Nephron progenitor cell (in vitro differentiated cells): ENCODE data around the gene FAM210A.
"Not testable (repeated sequence)": the region's sequence is repeated elsewhere in the genome, so short reads cannot be mapped to it uniquely, and the experiment has no call there.

Experiments used
- DNase-seq: peaks from one replicate; pipeline ENCODE4 v3.0.0; 2021
- H3K27ac Mint-ChIP-seq: 2 replicates; pipeline ENCODE4 v1.8.0; 2021; ENCODE audit warnings: mild to moderate bottlenecking, moderate library complexity, mixed read lengths
- H3K27me3 Mint-ChIP-seq: 2 replicates; pipeline ENCODE4 v1.8.0; 2021; ENCODE audit warnings: mild to moderate bottlenecking, low read depth, mixed read lengths; ENCODE audit not compliant: poor library complexity
- H3K36me3 Mint-ChIP-seq: 2 replicates; pipeline ENCODE4 v1.8.0; 2021; ENCODE audit warnings: low read depth, mixed read lengths
- H3K4me1 Mint-ChIP-seq: 2 replicates; pipeline ENCODE4 v1.8.0; 2021; ENCODE audit warnings: mixed read lengths
- H3K4me3 Mint-ChIP-seq: 2 replicates; pipeline ENCODE4 v1.8.0; 2021; ENCODE audit warnings: mild to moderate bottlenecking, moderate library complexity, mixed read lengths
- H3K9me3 Mint-ChIP-seq: 2 replicates; pipeline ENCODE4 v1.8.0; 2021; ENCODE audit warnings: mild to moderate bottlenecking, moderate library complexity, mixed read lengths
- TF ChIP-seq, protein P1 (sequence below): fragments of 200-600 bp; sonication (generic); IDR thresholded peaks from 2 replicates; pipeline ENCODE4 v1.5.0; 2021; ENCODE audit warnings: antibody characterized with exemption

The FAM210A gene

DNA sequence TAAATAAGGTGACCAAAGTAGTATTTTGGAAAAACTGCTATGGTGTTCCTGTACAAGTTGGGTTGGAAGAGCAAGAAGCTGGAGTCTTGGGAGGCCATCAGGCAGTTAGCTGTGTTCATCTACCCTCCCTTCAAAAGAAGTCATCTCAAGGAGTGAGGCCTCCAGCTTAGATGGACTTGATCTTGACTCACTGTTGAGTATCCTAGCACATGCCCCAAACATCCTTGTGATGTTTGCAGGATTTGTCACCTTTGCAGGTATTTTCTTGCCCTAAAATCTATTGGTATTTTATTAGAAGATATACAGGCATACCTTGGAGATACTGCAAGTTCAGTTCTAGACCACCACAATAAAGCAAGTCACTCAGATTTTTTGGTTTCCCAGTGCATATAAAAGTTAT lies 30.3 kb upstream of the FAM210A start:
- Mint-ChIP-seq H3K4me3 (no peak overlapping the region), H3K4me1 (no peaks in the 10 kb centered on the region), H3K9me3 (peaks cover 12% of the 10 kb centered on the region), H3K27me3 (no peaks in the 10 kb centered on the region), H3K27ac (no peak overlapping the region), H3K36me3 (peaks cover 88% of the 10 kb centered on the region)
- TF ChIP-seq, protein P1, sequence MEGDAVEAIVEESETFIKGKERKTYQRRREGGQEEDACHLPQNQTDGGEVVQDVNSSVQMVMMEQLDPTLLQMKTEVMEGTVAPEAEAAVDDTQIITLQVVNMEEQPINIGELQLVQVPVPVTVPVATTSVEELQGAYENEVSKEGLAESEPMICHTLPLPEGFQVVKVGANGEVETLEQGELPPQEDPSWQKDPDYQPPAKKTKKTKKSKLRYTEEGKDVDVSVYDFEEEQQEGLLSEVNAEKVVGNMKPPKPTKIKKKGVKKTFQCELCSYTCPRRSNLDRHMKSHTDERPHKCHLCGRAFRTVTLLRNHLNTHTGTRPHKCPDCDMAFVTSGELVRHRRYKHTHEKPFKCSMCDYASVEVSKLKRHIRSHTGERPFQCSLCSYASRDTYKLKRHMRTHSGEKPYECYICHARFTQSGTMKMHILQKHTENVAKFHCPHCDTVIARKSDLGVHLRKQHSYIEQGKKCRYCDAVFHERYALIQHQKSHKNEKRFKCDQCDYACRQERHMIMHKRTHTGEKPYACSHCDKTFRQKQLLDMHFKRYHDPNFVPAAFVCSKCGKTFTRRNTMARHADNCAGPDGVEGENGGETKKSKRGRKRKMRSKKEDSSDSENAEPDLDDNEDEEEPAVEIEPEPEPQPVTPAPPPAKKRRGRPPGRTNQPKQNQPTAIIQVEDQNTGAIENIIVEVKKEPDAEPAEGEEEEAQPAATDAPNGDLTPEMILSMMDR = no peak
- DNase-seq = no peak

DNA sequence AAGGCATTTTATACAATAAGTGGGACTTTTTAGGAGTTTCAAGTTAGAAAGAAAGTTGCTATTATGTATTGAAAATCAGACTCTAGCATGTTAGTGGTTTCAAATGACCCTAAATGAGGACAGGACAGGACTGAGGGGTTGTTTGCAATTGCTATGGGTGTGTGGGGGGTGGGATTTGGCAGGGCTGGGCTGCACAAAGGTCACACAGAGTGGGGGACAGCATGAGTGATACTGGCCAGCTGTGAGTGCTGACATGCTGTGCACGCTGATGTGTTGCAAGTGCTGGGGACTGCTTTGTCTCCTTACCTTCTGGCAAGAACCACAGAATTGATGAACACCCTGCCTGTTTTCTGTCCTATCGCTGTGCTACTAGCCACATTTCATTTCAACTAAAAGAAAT lies 29.9 kb upstream of the FAM210A start:
- Mint-ChIP-seq H3K9me3 (peaks cover 12% of the 10 kb centered on the region), H3K27me3 (no peaks in the 10 kb centered on the region), H3K4me1 (no peaks in the 10 kb centered on the region), H3K27ac (no peak overlapping the region), H3K36me3 (peaks cover 88% of the 10 kb centered on the region), H3K4me3 (no peak overlapping the region)
- TF ChIP-seq, protein P1 = no peak
- no peak for DNase-seq

DNA sequence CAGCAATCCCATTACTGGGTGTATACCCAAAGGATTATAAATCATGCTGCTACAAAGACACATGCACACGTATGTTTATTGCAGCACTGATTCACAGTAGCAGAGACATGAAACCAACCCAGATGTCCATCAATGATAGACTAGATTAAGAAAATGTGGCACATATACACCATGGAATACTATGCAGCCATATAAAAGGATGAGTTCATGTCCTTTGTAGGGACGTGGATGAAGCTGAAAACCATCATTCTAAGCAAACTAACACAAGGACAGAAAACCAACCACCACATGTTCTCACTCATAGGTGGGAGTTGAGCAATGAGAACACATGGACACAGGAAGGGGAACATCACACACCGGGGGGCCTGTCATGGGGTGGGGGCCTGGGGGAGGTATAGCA lies 25.2 kb upstream of the FAM210A start:
- DNase-seq, H3K27me3 Mint-ChIP-seq, H3K4me3 Mint-ChIP-seq, H3K27ac Mint-ChIP-seq, H3K9me3 Mint-ChIP-seq, H3K4me1 Mint-ChIP-seq: not testable (repeated sequence)
- H3K36me3 Mint-ChIP-seq = peaks cover 90% of the 10 kb centered on the region

DNA sequence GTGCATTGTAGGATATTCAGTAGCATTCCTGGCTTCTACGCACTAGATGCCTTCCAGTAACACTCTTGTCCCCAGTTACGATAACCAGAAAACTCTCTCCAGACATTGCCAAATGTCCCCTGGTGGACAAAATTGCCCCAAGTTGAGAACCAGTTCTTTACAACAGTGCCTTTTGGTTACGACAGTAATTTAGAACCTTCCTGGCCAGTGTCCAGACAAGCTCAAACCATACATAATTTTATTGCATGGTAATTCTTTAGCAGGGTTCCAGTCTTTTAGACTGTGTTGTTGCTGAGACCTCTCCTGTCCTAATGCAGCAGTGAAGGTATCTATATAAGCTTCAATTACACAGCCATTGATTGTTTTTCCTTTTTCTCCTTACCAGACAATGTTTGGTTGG lies 20.3 kb upstream of the FAM210A start:
- Mint-ChIP-seq H3K4me3 (no peak overlapping the region), H3K4me1 (no peaks in the 10 kb centered on the region), H3K9me3 (no peaks in the 10 kb centered on the region), H3K27me3 (no peaks in the 10 kb centered on the region), H3K27ac (no peak overlapping the region), H3K36me3 (peaks cover 81% of the 10 kb centered on the region)
- TF ChIP-seq, protein P1 = no peak
- no peak for DNase-seq

DNA sequence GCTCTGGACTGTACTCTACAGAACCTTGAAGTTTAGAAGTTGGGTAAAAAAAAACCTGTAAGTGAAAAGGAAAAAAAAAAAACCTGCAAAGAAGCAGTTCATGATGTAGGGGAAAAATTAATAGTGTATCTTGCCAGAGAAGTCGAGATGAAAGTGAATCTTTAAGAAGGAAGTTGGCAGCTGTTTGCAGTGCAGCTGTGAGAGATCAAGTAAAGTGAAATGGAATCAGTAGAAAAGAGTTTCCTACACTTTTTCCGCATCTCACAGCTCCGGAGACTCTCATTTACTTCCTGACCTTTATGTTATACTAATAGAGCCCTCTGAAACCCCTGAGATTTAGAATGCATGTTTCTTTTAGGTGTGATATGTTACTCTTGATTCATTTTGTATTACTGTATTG lies 19.3 kb upstream of the FAM210A start:
- Mint-ChIP-seq H3K27ac (no peak overlapping the region), H3K4me3 (no peak overlapping the region), H3K27me3 (no peaks in the 10 kb centered on the region), H3K4me1 (no peaks in the 10 kb centered on the region), H3K36me3 (peaks cover 81% of the 10 kb centered on the region), H3K9me3 (no peaks in the 10 kb centered on the region)
- DNase-seq = no peak
- TF ChIP-seq, protein P1 = no peak

DNA sequence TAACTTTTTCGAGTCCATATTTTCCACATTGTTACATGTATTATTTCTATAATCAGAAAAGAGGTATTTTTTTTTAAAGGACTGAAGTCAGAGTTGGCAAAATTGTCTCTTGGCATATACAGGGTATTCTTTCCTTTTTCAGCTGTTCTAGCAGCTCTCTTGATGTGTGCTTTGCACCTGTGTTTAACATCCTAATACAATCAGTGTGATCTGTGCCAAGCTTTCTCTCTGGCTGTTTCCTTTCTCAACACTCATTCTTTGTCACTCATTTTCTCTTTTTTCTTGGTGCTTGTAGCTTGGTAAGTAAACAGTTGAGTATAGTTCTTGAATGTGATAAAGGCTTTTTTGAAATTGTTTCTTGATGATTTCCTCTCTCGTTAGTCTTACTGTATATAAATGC lies 9.3 kb upstream of the FAM210A start:
- TF ChIP-seq, protein P1 = no peak
- no peak overlapping the region for H3K27ac Mint-ChIP-seq
- DNase-seq = no peak
- H3K9me3 Mint-ChIP-seq = peaks cover 3% of the 10 kb centered on the region
- no peaks in the 10 kb centered on the region for H3K27me3 Mint-ChIP-seq
- no peak overlapping the region for H3K4me3 Mint-ChIP-seq
- H3K36me3 Mint-ChIP-seq = peaks cover 81% of the 10 kb centered on the region
- H3K4me1 Mint-ChIP-seq = no peaks in the 10 kb centered on the region
